Frontal cortex (tissue), 4 donors: ENCODE results near the gene OR2T33. TPM values are rescaled to one million over a fixed set of nuclear protein-coding genes. Genes with fewer than 3 reads are reported as not detected.
"Not testable (repeated sequence)": the region's sequence is repeated elsewhere in the genome, so short reads cannot be mapped to it uniquely, and the experiment has no call there.

ENCODE experiments used
- DNase-seq, 2 donors: peaks; one replicate each; pipeline ENCODE4 v3.0.0; 2012; ENCODE audit warnings: low spot score in 2 of 2
- FAIRE-seq: peaks from 2 replicates; lab custom pipeline; 2012; peaks lifted over from hg19 to GRCh38; lab: Jason Lieb, UNC
- total RNA-seq: library from RNA; depleted of rRNA; stranded (reverse); fragments of >200 nt; gene quantifications from one replicate; pipeline ENCODE4 v1.2.3, GENCODE V29; 2014
- donor health status: control.
- donor health status: control.
- donor health status: control.

The OR2T33 gene
- not detected for total RNA-seq

GRCh38 chr1:248277876-248278275, at the start of gene OR2T33:
OR2T33 (minus strand) TSS chr1:248277976; CDS start chr1:248273814, 4,162 bp downstream.
- FAIRE-seq, result no peak
- DNase-seq, result no peak

- FAIRE-seq (no peak), DNase-seq (no peak)
Measured at GRCh38 chr1:248324468-248324867, 46.7 kb upstream of the OR2T33 start, which contains the start of gene OR2M7. OR2M7 (minus strand) TSS chr1:248324568; CDS start chr1:248324568, 0 bp downstream.

- DNase-seq (no peak), FAIRE-seq (no peak)
Measured at GRCh38 chr1:248316796-248317195, 39.0 kb upstream of the OR2T33 start.

- not testable (repeated sequence) for FAIRE-seq, DNase-seq
Measured at GRCh38 chr1:248306740-248307139, 29.0 kb upstream of the OR2T33 start.

GRCh38 chr1:248306103-248306502, 28.3 kb upstream of the OR2T33 start:
- FAIRE-seq, result no peak
- DNase-seq, result no peak

GRCh38 chr1:248305672-248306071, 27.9 kb upstream of the OR2T33 start:
- FAIRE-seq, DNase-seq: not testable (repeated sequence)

GRCh38 chr1:248303324-248303723, 25.5 kb upstream of the OR2T33 start, which contains the start of gene OR2T12:
OR2T12 (minus strand) TSS chr1:248303424; CDS start chr1:248295578, 7,846 bp downstream.
- FAIRE-seq, result no peak
- no peak for DNase-seq

GRCh38 chr1:248288391-248288790, 10.6 kb upstream of the OR2T33 start:
- DNase-seq, result no peak
- no peak for FAIRE-seq

GRCh38 chr1:248273225-248273624, 4.6 kb downstream of the OR2T33 start:
- DNase-seq, FAIRE-seq: not testable (repeated sequence)

- DNase-seq, result no peak
- no peak for FAIRE-seq
Measured at GRCh38 chr1:248268178-248268577, 9.6 kb downstream of the OR2T33 start.

GRCh38 chr1:248259309-248259708, 18.5 kb downstream of the OR2T33 start:
- FAIRE-seq, result not testable (repeated sequence)

GRCh38 chr1:248243204-248243603, 34.6 kb downstream of the OR2T33 start:
- DNase-seq (peak; percentile 3 to 7), FAIRE-seq (no peak)

More at GRCh38 chr1:248259309-248259708, 18.5 kb downstream of the OR2T33 start:
- DNase-seq, result not testable (repeated sequence)

GRCh38 chr1:248239478-248239877, 38.3 kb downstream of the OR2T33 start:
- FAIRE-seq, result no peak
- no peak for DNase-seq

GRCh38 chr1:248231117-248231516, 46.7 kb downstream of the OR2T33 start, which contains the start of gene OR2M4:
OR2M4 (plus strand) TSS chr1:248231417; CDS start chr1:248238929, 7,512 bp downstream.
- no peak for DNase-seq
- no peak for FAIRE-seq

- no peak for FAIRE-seq
- no peak for DNase-seq
Measured at GRCh38 chr1:248229360-248229908, 48.3 kb downstream of the OR2T33 start.

GRCh38 chr1:248225537-248225936, 52.2 kb downstream of the OR2T33 start:
- DNase-seq, result no peak
- FAIRE-seq, result no peak

Other genes with a start within 250 kb of the OR2T33 start
- gene OR2L2, start 247.9 kb downstream of the OR2T33 start, total RNA-seq, result 0.41 TPM
- gene OR2L3, start 231.1 kb downstream of the OR2T33 start, total RNA-seq, result 0.41 TPM
- gene OR2L13, start 182.8 kb downstream of the OR2T33 start, total RNA-seq, result 1.6 TPM
- gene OR2M5, start 132.8 kb downstream of the OR2T33 start, total RNA-seq, result not detected
- gene OR2M2, start 103.2 kb downstream of the OR2T33 start, total RNA-seq, result not detected
- under 0.01 TPM for gene OR2M3, start 80.7 kb downstream of the OR2T33 start, total RNA-seq
- gene OR2M4, start 46.6 kb downstream of the OR2T33 start, total RNA-seq, result under 0.01 TPM
- not detected for gene OR2T12, start 25.4 kb upstream of the OR2T33 start, total RNA-seq
- gene OR2M7, start 46.6 kb upstream of the OR2T33 start, total RNA-seq, result not detected
- gene OR14C36, start 70.8 kb upstream of the OR2T33 start, total RNA-seq, result not detected
- gene OR2T4, start 83.7 kb upstream of the OR2T33 start, total RNA-seq, result not detected
- not detected for gene OR2T6, start 97.8 kb upstream of the OR2T33 start, total RNA-seq
- gene OR2T1, start 125.1 kb upstream of the OR2T33 start, total RNA-seq, result not detected
- gene OR2T2, start 167.7 kb upstream of the OR2T33 start, total RNA-seq, result not detected
- not detected for gene OR2T3, start 195.4 kb upstream of the OR2T33 start, total RNA-seq
- gene OR2T5, start 210.6 kb upstream of the OR2T33 start, total RNA-seq, result not detected
- gene OR2G6, start 230.1 kb upstream of the OR2T33 start, total RNA-seq, result not detected